Measurements from ENCODE around the gene RABGAP1L.
"Not testable (repeated sequence)": the region's sequence is repeated elsewhere in the genome, so short reads cannot be mapped to it uniquely, and the experiment has no call there.

Gene RABGAP1L

DNA sequence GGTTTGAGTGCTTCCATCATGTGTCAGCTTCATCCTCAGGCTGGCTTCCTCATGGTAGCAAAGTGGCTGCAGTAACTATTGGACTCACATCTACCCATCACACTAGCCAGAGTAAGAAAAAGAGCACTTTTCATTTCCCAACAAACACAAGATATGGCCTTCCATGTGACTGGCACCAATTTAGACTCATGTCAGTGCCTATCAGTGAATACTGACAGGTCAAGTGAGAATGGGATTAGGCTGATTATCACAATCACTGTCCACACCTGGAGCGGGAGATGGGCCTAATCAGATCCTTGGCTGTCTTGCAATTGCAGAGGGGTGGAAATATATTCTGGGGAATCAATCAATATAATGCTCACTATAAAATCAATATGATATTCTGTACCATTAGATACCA, 2.9 kb upstream of the RABGAP1L start:
- DNase-seq, result no peak

DNA sequence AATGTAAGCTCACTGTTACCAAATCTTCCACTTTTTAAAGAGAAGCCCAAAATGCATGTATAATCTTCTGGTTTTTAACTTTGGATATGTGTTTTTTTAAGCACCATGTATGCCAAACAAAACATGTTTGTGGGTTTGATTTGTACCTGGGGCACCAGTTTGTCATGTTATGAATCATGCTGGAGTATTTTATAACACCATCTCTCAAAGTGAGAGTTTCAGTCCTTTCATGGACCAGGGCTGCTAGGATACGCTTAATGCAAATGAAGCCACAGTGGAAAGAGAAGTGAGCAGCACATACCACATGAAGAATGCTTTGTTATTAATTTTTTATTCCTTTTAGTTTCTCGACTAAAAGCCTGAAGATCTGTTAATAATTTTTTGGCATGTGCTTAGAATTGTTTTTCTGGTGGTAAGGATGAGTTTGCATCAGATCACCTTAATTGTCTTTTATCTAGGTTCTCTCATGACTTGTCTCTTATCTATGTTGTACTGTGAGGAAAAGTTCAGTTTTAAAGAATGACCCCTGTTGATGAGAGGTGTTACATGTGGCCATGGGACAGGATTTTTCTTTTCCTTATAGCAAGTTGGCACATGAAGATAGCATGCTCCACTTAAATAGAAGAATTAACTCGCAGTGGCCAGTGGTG, 2.0 kb upstream of the RABGAP1L start:
- no peak for DNase-seq

DNA sequence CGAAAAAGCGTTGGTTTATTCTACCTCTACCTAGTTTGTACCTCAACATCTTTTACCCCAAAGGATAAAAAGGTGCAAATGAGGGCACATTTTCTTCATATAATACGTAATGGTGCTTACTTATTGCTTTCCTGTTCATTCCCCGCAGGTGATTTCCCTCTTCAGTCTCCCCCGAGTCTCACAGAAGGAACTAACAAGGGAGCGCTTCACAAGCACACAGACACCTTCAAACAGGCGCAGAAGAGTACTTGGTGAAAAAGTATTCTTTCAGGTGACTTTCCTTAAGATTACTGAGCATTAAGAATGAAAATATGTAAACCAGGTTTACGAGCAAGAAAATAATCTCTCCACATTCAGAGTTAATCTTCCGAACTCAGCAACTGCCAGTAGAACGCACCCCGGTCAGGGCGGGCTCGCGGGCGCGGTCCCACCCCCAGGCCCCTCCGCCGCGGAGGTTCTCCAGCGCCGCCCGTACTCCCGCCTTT, 511 bp upstream of the RABGAP1L start:
- DNase-seq, result no peak

DNA sequence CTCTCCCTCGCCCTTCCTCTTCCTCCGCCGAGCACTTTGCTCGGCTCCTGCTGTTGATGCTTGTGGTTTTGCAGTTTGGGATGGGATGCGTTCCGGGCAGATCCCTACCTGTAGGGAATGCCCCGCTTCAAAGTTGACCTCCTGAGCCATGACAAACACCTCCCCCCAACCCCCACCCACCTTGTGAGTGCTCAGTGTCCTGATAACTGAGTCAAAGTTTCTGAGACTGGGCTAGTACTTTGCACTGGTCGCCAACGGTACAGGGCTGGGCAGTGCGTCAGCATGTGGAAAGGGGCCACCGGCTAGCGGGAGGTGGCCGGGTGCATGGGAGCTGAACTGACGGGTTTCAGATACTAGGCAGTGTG, 771 bp downstream of the RABGAP1L start:
- no peak for DNase-seq

DNA sequence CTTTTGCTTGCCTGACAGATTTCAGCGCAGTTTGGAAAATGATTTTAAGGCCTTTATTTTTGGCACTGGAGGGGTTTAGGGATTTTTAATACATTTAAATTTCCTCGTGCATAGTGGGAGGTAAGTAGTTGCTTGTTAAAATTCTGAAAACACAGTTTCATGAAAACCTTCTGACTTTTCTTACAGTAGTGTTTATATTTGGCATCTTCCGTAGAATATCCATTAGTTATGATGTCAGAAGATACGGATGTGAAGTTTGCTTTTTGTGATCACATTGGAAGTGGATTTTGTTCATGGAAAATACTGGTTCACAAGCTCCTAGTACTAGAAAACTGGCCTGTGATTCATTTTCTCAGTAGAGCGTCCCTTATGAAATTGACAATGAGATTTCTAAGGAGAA, 1.3 kb downstream of the RABGAP1L start:
- no peak for DNase-seq

DNA sequence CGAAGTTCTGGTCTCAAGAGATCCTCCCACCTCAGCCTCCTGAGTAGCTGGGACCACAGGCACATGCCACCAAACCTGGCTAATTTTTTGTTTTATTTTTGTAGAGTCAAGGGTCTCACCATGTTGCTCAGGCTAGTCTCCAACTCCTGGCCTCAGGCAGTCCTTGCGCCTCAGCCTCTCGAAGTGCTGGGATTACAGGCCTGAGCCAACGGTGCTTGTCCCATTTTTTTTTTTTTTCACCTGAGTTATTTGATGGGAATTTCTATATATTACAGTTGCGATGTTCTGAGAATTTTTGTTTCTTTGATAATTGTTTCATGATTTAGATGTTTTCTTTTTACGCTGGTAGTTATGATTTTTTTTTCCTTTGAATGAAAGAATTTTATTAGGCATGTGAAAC, 2.5 kb downstream of the RABGAP1L start:
- no peak for DNase-seq

DNA sequence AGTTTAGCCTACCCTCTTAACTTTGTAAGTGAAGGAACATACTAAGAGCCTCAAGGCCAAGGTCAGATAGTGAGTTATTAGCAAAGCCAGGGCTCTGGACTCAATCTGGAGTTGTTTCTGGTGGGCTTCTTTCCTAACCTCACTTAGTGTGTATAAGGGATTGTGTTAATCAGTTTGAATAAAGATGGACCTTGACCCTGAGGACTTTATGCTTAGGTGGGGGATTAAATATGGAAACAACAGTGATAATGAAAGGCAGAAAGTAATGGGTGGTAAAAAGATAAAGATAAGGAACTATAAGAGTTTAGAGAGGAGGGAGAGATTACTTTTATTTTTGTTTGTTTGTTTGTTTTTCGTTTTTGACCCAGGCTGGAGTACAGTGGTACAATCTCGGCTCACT, 5.5 kb downstream of the RABGAP1L start:
- no peak for DNase-seq

DNA sequence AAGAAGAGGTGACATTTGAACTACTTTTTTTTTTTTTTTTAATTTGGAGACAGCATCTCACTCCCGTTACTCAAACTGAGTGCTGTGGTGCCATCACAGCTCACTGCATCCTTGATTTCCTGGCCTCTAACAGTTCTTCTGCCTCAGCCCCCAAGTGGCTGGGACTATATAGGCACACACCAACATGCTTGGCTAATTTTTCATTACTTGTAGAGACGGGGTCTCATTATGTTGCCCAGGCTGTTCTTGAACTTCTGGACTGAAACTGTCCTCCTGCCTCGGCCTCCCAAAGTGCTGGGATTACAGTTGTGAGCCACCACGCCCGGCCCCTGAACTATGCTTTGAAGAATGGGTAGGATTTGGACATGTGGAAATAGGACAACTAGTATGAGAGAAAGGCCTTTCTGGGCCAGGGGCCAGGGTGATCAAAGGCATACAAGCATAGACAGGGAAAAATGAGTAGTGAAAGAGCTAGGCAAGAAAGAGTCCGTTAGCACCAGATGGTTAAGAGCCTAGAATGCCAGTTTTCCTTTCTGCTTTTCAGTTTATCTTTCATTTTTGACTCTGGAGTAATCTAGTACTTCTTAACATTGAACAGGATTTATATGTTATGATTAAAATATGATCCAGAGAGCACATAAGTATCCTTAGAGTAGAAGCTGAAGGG, 6.3 kb downstream of the RABGAP1L start:
- no peak for DNase-seq

DNA sequence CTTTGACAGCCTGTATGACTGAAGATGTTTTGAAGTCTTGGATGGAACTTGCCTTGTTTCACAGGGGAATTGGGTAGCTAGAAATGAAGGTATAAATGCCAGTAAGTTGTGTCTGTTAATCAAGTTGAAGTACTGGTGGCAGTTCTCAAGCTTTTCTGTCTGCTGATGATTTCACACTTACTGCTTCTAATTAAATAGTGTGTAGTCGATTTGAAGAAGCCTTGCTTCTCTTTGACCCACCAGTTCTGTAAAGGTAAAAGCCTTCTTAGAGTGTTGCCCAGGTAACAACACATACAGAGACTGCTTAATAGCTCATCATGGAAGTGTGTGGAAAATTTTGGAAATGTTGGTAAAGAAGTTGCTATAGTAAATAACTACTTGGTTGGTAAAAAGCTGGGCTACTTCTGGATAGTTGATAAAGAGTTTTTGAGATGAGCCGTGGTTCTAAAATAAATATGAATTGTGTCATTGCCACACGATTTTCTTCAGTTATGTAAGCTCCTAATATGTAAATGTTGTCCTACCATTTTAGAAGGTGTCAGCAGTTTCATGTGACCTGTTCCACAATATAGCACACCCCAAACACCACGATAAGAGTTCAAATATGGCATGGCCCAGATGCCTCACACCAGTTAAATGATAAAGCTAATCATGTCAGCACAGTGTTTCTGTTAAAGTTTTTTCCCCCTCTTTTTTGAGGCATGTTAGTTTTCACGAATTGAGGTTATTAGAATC, 7.4 kb downstream of the RABGAP1L start:
- DNase-seq, result no peak

DNA sequence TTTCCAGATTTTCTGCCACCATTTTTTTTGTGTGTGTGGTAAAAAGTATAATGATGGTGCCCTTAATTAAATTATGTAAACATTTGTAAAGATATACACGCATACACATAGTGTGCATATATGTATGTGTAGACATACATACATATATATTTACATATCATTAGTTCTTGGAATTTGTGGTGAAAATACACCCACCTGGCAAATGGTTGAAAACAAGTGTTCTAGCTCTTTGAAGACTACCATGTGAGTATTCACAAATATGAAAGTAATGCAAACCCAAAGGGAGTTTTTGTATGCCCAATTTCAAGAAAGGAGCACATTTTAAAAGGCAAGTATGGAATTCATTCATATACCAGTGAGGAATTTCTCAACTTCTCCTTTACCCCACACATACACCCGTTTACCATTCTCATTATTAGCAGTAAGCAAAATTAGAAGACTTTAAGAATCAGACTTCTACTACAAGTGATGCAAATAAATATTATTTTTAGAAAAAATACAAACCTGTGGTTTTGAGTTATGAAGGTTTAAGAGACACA, 8.0 kb downstream of the RABGAP1L start:
- DNase-seq, result no peak

DNA sequence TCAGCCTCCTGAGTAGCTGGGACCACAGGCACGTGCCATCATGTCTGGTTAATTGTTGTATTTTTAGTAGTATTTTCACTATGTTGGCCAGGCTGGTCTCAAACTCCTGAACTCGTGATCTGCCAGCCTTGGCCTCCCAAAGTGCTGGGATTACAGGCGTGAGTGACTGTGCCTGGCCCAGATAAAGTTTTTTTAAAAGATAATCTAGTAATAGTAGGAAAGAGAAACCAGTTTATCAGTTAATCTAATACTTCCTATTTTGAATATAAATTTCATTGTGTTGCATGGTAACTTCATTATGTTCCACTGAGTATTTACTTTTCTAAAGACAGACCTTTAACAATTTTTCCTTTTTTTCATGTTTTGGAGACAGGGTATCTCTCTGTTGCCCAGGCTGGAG, 10.0 kb downstream of the RABGAP1L start:
- no peak for DNase-seq

DNA sequence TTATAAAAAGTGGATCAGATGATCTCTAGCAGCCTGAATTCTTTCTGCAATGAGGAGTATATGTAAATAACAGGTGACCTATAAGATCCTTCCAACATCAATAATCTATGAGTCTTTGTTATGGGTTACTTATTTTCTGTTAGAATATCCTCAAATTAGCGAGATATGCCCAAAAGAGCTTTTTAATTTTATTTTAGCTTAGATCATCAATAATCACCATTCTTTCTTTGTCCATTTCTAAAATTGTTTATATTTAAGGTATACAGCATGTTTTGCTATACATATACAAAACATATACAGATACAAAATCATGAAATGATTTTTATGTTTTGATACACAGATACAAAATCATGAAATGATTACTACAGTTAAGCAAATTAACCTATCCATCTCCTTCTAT, 11.8 kb downstream of the RABGAP1L start:
- DNase-seq, result no peak

DNA sequence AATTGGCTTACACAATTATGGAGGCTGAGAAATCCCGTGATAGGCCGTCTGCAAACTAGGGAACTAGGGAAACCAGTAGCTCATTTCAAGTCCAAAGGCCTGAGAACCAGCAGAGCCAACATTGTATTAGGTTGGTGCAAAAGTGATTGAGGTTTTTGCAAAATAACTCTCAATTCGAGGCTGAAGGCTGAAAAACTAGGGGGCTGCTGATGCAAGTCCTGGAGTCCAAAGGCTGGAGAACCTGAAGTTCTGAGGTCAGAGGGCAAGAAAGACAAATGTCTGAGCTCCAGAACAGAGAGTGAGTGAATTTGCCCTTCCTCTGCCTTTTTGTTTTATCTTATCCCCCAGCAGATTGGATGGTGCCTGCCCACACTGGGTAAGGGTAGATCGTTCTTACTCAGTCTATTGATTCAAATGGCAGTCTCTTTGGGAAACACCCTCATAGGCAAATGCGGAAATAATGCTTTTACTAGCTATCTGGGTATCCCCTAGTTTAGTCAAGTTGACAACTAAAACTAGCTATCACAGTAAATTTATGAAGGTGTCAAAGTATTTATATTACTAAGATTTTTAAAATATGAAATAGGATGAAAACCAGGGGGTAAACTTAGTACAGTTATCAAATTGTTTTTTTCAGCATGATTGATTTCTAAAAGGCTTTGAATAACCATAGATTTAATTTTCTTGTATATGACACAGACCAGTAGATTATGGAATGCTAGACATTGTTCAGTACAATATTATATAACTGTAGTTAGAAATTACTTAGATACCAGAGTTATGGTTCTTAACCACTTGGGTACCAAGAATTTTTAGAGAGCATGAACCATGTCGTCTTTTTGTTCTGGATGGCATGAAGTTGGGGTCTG, 15.4 kb downstream of the RABGAP1L start:
- DNase-seq, result no peak

DNA sequence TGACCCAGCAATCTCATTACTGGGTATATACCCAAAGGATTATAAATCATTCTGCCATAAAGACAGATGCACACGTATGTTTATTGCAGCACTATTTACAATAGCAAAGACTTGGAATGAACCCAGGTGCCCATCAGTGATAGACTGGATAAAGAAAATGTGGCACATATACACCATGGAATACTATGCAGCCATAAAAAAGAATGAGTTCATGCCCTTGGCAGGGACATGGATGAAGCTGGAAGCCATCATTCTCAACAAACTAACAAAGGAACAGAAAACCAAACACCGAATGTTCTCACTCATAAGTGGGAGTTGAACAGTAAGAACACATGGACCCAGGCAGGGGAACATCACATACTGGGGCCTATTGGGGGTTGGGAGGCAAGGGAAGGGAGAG, 19.1 kb downstream of the RABGAP1L start:
- not testable (repeated sequence) for DNase-seq

DNA sequence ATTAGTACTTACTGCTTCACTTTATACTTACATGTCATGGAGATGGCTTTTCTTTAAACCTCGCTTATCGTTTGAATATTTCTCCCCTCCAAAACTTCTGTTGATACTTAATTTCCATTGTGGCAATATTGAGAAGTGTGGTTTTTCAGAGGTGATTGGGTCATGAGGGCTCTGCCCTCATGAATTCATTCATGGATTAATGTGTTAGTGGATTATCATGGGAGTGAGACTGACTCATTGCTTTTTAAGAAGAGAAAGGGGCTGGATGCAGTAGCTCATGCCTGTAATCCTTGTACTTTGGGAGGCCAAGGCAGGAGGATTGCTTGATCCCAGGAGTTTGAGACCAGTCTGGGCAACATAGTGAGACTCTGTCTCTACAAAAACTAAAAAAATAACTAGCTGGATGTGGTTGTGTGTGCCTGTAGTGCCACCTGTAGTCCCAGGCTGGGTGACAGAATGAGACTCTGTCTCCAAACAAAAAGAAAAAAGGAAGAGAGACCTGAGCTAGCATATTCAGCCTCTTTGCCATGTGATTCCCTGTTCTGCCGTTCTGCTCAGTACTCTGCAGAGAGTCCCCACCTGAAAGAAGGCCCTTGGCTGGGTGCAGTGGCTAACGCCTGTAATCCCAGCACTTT, 30.2 kb downstream of the RABGAP1L start:
- no peak for DNase-seq

DNA sequence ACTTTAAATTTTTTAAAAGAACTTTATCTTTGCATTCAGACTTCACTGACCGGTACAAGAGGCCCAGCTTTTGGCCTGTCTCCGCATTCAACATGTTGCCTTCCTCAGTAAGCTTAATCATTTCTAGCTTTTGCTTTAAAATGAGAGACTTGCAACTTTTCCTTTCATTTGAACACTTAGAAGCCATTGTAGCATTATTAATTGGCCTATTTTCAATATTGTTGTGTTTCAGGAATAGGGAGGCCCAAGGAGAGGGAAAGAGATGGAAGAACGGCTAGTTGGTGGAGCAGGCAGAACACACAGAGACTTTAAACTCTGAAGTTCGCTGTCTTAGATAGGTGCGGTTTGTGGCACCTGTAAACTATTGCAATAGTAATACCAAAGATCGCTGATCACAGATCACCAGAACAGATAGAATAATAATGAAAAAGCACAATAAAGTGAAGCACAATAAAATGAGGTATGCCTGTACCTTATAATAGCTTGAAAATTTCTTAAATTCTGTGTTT, 31.4 kb downstream of the RABGAP1L start:
- DNase-seq, result no peak

DNA sequence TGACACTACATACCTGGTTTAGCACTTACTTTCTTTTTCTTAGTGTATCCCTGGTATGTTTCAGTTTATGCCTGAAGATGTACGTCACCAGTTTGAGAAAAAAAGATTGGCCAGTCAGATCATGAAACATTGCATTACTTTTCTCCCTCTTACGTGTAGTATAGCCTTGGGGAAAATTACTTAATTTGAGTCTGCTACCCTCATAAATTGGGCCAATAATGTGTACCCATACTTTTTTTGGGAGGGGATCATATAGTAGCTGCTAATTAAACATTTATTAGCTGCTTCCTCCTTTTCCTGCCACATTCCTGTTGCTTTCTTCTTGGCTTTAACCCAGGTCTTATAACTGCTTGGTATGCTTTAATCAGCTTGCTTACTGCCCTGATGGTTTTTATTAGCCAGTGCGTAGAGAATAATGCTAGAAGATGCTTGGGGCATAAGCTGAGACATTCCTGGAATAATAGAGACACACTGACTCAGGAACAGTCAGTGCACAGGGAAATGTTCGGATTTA, 32.1 kb downstream of the RABGAP1L start:
- no peak for DNase-seq

DNA sequence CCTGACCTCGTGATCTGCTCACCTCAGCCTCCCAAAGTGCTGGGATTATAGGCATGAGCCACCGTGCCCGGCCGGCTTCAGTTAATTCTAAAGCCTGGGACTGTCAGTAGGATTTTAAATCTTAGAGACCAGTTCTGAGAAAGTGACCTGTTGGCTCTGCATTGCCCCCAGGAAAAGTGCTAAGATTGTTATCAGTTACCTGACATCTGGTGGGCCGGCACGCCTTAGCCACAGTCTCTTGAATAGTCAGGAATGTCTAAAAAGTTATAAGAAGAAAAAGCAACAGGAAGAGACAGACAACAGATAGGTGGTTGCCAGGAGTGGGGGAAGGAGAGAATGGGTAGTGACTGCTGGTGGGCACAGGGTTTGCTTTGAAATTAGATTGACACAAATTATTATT, 35.1 kb downstream of the RABGAP1L start:
- DNase-seq, result no peak

DNA sequence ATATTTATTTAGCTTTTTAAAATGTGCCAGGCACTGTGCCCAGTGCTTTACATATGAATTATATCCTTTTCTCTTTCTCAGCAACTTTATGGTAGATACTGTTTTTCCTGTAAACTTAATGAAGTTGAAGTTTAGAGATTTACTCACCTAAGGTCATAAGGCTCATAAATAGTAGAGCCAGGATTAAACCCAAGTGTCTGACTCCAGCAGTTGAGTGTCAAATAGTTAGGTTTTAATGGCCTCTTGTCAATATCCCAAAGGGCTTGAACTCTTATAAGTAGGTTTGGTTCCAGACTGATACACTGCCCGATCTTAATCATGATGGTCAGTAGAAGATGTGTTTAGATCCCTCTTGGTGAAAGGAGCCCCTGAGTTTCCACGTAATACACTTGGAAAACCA, 37.8 kb downstream of the RABGAP1L start:
- no peak for DNase-seq

DNA sequence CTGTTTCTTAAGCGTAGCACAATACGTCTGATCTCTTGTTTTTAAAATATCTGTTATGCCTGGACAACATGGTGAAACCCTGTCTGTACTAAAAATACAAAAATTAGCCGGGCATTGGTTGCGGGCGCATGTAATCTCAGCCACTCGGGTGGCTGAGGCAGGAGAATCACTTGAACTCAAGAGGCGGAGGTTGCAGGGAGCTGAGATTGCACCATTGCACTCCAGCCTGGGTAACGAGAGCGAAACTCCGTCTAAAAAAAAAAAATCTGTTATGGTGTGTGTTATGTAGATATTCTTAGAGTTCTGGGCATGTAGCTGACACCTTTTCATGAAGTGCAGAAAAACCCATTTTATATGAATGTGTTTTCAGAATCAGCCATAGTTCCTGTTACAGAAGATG, 38.2 kb downstream of the RABGAP1L start:
- DNase-seq, result no peak

DNA sequence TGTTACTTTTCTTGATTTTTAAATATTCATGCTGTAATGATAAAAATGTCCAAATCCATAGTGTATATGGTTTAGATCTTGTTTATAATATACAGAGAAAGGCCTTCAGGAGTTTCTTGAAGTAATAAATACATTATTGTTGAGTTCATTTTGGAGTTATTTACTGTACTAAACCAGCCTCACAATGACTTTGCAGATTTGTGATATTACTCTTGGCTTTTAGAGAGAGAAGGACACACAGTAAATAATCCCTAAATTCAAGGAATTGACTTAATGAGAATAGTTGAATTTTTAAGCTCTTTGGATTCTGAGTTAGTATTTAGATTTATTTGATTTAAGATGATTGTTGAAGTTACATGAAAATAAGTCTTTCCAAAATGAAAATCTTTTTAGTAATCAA, 38.9 kb downstream of the RABGAP1L start:
- no peak for DNase-seq

DNA sequence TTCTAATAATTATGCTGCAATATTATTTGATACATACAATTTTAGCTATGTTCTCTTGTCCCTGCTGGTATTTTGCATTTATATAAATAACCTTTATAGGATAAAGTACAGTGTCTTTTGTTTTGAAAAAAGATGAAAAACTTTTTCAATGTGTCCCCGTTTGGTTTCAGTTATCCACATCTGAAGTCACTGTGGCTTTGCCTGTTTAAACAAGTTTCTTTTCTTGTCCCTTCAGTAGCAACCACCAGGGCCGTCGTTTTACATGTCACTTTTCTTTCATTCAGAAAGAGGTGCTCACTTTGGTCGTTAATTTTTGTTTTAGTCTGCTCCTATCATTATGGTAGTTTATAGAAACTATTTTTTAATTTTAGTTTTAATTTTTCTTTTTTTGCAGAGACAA, 41.4 kb downstream of the RABGAP1L start:
- DNase-seq, result no peak

Data from GF-D8 (cell line).